Activated T-helper 1 cell treated with anti-CD3 and anti-CD28 coated beads, Interleukin-2, amount 50 U/mL, for 16 hours (primary cell): ENCODE measurements around the gene TSSK3.

Experiments used
- DNase-seq, 2 donors: peaks; one replicate each; pipeline ENCODE4 v3.0.0-alpha.2; 2020; ENCODE audit warnings: low read depth in 1 of 2, low spot score in 1 of 2

The TSSK3 gene

DNA sequence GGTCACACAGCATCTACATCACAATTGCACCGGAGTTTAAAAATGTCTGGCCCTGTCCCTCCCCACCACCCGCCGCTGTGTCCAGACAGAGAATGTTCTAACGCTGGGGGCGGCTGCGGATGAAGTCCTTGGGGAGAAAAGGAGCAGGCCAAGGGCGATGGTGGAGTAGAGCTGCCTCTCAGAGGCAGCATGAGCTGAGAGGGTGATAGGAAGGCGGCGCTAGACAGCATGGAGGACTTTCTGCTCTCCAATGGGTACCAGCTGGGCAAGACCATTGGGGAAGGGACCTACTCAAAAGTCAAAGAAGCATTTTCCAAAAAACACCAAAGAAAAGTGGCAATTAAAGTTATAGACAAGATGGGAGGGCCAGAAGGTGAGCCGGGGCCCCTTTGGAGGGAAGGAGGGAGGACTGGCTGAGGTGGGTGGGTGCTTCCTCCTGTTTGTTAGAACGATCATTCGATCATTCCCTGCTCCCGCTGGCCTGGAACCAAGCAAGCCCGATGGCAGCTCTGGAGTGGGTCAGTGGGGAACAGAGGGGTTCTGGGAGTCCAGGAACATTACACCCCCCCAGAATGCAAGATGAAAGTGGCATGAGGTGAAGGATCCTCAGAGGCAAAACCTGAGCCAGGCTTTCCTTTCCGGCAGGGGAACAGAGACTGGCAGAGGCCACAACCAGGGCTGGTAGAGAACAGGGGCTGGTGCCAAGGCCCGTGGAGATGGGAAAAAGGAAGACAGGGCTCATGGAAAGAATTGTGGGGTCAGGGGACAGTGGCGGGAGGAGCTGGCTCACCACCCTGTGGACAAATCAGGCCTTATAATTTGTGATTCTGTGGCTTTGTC lies at the start of gene TSSK3, which contains the start of gene FAM229A:
TSS of gene TSSK3 (plus strand) at position 66 of the 840 bp plus-strand sequence. CDS start at position 229, 163 bp downstream.
TSS of gene FAM229A (minus strand) at position 12 of the 840 bp plus-strand sequence. CDS start 394 bp downstream, outside the sequence.
- no peak for DNase-seq

GRCh38 chr1:32316903-32317277 lies 45.4 kb upstream of the TSSK3 start:
- DNase-seq, result no peak

GRCh38 chr1:32318127-32318869 lies 44.0 kb upstream of the TSSK3 start:
- no peak for DNase-seq

GRCh38 chr1:32321712-32322291 lies 40.5 kb upstream of the TSSK3 start:
- no peak for DNase-seq

- DNase-seq, result no peak
Measured at GRCh38 chr1:32327204-32327603, 35.1 kb upstream of the TSSK3 start.

DNA sequence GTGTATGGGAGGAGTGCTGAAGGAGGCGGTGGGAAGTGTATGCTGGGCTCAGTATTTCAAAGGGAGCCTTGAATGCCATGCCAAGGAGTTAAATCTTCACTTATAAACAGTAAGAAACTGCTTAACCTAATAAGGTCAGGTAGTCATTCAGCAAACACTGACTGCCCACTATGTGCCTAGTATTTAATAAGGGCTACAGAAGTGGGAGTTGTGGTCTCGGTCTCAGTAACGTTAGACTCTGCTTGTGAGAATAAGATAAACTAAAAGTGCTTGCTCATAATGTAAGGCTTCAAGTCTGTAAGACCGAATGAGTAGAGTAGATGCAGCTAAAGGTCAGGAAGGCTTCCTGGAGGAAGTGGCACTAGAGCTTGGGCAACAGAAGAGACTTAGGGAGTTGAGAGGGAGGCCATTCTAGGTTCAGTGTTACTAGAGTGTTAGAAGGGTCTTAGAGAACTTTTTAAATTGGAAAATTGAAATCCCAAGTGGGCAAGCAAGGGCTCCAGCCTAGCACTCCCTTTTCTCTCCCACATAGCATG lies 32.3 kb upstream of the TSSK3 start:
- no peak for DNase-seq

GRCh38 chr1:32330558-32331151 lies 31.7 kb upstream of the TSSK3 start:
- no peak for DNase-seq

- DNase-seq, result no peak
Measured at GRCh38 chr1:32331549-32331948, 30.8 kb upstream of the TSSK3 start.

GRCh38 chr1:32332290-32333079 lies 29.9 kb upstream of the TSSK3 start:
- no peak for DNase-seq

DNA sequence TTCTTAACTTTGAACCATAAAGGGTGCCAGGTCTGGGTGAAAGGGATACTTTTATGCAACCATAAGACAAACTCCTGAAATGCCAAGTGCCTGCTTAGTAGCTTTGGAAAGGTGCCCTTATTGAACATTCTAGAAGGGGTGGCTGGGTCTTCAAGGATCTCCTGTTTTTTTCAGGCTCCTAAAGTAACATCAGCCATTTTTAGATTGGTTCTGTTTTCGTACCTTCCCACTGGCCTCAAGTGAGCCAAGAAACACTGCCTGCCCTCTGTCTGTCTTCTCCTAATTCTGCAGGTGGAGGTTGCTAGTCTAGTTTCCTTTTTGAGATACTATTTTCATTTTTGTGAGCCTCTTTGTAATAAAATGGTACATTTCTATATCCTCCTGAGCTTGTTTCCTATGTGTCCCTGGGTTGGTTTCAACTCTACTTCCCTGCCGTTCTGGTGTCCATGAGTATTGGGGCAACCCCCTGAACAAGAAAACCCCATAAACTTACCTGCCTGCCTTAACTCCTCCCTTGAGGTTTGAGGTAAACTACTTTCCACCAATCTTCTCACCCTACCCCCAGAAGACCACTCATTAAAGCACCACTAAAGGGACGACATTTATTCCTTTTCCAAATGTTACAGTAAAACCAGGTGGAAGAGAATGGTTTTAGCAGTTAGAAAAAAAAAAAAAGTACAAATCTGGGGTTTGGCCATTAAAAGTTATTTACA lies 28.9 kb upstream of the TSSK3 start:
- no peak for DNase-seq

DNA sequence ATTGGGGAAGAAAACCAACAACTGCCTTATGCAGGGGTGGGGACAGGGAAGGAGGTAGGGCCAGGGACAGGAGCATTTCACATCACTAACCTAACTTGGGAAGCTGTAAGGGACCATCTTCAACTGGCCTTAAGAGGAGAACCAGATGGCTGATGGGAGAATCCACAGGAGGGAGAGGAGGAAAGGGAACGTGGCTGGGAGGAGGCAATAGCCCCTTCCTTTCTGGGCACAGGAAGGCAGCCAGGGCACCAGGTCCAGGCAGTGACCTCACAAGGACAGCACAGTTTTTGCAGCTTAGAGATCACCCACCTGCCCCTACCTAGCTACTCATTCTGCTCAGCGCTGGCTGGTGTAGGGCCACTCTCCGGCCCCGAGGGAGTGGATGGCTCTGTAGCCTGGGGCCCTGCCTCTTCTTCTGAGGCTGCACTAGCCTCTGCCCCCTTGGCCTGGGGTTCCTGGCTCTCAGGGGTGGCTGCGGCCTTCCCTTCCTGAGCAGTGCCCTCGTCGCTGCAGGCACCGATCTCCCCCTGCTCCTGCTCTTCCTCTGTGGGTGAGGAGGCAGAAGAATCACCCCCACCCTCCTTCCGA lies 28.0 kb upstream of the TSSK3 start:
- no peak for DNase-seq

DNA sequence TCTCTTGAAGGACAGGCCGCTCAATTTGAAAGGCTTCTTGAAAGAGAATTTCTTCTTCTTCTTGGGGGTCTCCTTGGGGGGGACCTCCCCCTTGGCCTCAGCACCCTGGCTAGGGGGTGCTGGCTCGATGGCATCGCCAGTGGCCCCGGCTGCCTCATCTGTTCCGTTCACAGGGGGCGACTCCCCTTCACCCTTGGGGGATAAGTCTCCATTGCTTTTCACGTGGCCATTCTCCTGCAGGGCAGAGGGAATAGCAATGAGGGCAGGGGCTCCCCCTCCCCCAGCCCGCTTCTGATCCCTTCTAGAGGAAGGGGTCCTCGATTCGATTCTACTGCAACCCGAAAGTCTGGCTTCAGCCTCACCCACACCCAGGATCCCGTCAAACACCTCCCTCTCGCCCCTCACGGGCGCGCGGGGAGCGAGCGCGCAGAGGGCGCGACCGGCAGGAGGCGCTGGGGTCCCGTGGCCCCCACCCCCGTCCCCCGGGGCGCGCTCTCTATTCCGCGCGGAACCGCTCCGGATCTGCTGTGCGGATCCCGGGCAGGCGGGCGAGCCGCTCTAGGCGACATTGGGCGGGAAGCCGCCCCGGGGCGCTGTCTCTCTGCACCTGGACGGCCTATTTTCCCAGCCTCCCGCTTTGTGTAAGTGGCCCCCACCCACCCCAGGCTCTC lies 27.3 kb upstream of the TSSK3 start:
- DNase-seq, result peak; percentile 40 to 56

DNA sequence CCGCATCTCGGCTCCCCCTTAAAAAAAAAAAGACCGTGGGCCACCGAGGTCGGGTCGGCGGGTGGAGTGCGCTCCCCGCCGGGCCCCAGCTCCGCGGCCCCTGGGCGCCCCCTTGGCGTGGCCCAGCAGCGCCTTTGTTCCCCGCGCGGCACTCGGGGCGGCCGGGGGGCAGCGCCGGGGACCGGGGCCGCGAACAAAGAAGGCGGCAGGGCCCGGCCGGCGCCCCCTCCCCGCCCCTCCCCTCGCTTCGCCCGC lies 26.9 kb upstream of the TSSK3 start:
- DNase-seq, result no peak

DNA sequence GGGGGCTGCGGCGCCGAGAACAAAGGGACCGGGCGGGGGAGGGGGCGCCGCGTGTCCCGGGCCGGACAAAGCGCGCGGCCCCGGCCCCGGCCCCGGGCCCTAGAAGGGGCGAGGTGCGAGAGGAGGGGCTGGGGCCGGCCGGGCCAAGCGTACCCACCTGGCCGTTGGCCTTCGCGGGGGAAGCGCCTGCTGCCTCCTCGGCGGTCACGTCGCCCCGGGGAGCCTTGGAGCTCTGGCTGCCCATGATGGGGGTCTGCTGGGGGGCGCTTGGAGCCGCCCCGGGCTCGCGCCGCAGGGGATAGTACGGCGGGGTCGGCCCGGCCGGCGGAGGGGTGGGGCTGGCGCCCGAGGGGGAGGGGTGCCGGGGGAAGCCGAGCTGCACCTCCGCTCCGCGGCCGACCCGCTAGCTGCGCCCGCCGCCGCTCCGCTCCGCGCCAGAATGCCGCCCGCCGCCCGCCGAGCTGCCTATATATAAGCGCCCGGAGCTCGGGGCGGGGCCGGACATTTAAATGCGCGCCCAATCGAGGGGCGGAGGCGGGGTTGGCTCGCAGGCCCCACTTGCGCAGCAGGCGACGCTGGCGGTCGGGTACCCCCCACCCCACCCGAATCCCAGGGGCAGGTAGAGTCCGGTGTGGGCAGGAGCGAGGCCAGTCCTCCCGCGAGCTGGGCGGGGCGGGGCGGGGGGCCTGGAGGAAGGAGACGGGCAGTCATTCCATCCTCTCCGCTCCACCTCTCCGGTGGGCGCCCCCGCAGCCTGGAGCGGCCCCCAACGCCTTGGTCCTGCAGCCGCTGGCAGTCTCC lies 26.3 kb upstream of the TSSK3 start, which contains the start of gene MARCKSL1:
TSS of gene MARCKSL1 (minus strand) at position 444 of the 801 bp plus-strand sequence. CDS start at position 244, 200 bp downstream.
- peak; percentile 77 to 81 for DNase-seq

DNA sequence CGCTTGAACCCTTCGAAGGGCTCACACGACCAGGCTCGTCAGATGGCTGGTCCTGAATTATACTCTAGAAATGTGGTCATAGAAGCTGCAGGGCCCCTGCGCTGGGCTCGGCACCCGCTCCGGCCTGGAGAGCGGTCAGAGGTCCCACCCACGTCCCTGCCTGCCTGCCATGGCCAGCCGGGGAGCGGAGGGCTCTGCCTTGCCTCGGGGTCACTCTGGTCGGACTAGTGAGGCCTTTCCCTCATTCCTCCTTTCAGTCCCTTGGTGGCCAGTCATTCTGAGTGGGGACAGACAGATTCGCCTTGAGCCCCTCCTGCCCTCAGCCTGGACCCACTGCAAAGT lies 25.8 kb upstream of the TSSK3 start:
- DNase-seq, result no peak

DNA sequence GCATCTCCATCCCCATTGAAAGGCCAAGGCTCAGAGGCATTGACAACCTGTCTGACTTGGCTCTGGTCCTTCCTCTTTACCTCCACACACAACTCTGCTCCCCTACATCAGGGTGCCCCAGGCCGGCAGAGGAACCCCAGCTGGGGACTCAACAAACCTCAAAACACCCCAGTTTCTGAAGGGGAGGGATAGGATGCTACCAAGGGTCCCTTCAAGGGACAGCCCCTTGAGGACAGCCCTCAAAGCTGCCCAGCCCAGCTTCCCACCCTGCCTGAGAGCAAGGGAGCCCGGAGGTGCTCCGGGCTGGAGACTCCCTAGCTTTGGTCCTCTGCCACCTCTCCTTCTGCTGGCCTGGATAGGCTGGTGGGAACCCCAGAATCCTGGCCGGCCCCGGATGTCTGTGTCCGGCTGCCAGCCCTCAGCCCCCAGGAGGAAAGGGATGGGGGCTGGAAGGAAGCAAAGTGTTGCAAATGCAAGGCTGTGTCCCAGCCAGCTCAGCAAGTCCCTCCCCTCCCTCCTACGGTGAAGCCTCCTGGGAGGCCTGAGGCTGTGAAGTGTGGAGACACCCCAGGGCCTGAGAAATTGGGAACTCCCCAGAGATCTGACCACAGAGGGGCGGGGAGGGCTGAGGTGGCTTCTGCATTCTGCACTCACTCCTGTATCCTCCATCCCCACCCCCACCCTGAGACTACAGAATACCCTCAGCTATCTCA lies 25.2 kb upstream of the TSSK3 start:
- peak in 1 of 2 donors; percentile 38 for DNase-seq

DNA sequence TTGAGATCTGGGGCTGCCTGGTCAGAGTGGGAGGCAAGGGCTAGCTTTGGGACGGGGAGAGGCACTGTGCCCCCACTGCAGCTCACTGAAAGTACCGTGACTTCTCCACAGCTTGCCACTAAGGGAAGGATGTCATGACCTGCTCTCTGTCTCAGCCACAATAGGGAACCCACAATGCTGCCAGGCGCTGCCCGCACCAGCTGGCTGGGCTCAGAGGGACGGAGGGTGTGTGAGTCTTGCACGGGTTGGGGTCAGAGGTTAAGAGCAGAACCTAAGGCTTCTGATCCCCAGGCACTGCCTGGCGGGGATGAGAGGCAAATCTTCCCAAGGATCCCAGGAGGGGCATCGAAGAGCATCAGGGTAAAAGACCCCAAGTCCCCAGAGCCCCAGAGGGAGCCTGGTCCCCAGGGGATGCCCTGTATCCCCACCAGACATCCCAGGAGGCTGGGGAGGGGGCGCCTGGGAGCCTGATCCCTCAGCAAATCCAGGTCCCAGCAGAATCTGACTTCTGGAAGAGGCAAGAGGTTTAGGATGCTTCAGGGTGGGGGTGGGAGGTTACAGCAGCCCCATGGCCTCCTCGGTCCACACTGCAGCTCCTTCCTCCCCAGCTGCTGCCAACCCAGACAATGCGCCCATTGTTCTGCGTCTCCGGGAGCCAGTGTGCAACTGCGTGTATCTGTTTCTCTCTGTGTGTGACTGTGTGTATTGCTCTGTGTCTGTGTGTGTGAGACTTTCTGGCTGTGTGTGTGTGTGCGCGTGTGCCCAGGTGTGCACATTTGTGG lies 24.3 kb upstream of the TSSK3 start:
- DNase-seq, result no peak
